Gastrocnemius medialis (tissue), 4 donors: Measurements from ENCODE around the gene ERI2.

ENCODE experiments used
- POLR2A ChIP-seq, 2 donors: fragments of 450-650 bp; IDR thresholded peaks; one replicate each; pipeline ENCODE4 v1.6.1; 2017; ENCODE audit warnings: antibody characterized with exemption in 2 of 2, mild to moderate bottlenecking in 2 of 2, moderate library complexity in 2 of 2
- TF ChIP-seq, protein P1 (sequence below), 5 experiments: fragments of 450-650 bp in 3 of 5; fragments of 200-600 bp in 2 of 5; sonication (generic) in 2 of 5; IDR thresholded peaks in 4 of 5; conservative IDR thresholded peaks in 1 of 5; 1 replicate in 4 of 5; 2 replicates in 1 of 5; pipeline ENCODE4 v1.5.1; 2016 to 2019; ENCODE audit warnings: antibody characterized with exemption in 5 of 5, mild to moderate bottlenecking in 3 of 5, moderate library complexity in 3 of 5

DNA sequence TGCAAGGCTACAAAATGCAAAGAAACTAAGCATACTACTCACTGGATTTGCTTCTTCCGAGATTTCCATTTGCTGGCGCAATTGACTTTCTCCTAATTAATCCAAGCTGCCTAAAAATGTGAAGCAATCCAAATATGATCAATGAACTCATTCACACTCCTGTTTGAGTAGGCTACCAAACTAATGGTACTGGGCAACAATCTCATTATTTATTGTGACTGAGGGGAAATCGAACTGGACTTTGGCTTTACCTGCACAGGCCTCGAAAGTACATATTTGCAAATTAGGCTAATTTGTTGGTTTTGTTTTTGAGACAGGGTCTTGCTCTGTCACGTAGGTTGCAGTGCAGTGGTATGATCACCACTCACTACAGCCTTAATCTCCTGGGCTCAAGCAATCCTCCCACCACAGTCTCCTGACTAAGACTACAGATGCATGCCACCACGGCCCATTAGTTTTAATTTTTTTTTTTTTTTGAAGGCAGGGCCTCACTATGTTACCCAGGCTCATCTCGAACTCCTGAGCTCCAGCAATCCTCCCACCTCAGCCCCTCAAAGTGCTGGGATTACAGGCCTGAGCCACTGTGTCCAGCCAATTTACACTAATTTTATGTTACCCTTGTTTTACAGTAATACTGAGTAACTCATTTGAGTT lies 2.6 kb downstream of the ERI2 start:
- TF ChIP-seq, protein P1, sequence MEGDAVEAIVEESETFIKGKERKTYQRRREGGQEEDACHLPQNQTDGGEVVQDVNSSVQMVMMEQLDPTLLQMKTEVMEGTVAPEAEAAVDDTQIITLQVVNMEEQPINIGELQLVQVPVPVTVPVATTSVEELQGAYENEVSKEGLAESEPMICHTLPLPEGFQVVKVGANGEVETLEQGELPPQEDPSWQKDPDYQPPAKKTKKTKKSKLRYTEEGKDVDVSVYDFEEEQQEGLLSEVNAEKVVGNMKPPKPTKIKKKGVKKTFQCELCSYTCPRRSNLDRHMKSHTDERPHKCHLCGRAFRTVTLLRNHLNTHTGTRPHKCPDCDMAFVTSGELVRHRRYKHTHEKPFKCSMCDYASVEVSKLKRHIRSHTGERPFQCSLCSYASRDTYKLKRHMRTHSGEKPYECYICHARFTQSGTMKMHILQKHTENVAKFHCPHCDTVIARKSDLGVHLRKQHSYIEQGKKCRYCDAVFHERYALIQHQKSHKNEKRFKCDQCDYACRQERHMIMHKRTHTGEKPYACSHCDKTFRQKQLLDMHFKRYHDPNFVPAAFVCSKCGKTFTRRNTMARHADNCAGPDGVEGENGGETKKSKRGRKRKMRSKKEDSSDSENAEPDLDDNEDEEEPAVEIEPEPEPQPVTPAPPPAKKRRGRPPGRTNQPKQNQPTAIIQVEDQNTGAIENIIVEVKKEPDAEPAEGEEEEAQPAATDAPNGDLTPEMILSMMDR (IDR thresholded peaks at IDR 0.05 in 4 of 5, conservative IDR thresholded peaks at IDR 0.05 in 1 of 5), result no peak
- TF ChIP-seq POLR2A (IDR thresholded peaks at IDR 0.05), result no peak
